Peyer's patch (tissue), 4 donors: Measurements from ENCODE around the gene EPS15. TPM values are rescaled to one million over a fixed set of nuclear protein-coding genes. Genes with fewer than 3 reads are reported as not detected.

ENCODE experiments used
- DNase-seq, 3 donors: peaks; one replicate each; pipeline ENCODE4 v3.0.0-alpha.2; 2017 to 2019
- H3K27ac ChIP-seq, 4 donors: fragments of 200-600 bp; sonication (generic); one replicate each; pipeline ENCODE4 v1.5.1; 2016 to 2019
- H3K27me3 ChIP-seq, 2 donors: fragments of 200-600 bp; sonication (generic); one replicate each; pipeline ENCODE4 v1.5.1; 2019
- H3K36me3 ChIP-seq, 3 donors: fragments of 200-600 bp; sonication (generic); one replicate each; pipeline ENCODE4 v1.5.1; 2016 to 2019
- H3K4me1 ChIP-seq, 4 donors: fragments of 200-600 bp; sonication (generic); one replicate each; pipeline ENCODE4 v1.5.1; 2016 to 2019
- H3K4me3 ChIP-seq, 4 donors: fragments of 200-600 bp; sonication (generic); 1 replicate in 3 of 4; 2 replicates in 1 of 4; pipeline ENCODE4 v1.5.1; 2016 to 2019; ENCODE audit warnings: mild to moderate bottlenecking in 1 of 4
- H3K9me3 ChIP-seq, 4 donors: fragments of 200-600 bp; sonication (generic); one replicate each; pipeline ENCODE4 v1.5.1; 2016 to 2019; ENCODE audit warnings: mild to moderate bottlenecking in 1 of 4
- POLR2A ChIP-seq, 2 donors: fragments of 450-650 bp; IDR thresholded peaks; one replicate each; pipeline ENCODE4 v1.5.1; 2017; ENCODE audit warnings: antibody characterized with exemption in 2 of 2, mild to moderate bottlenecking in 2 of 2, moderate library complexity in 2 of 2
- total RNA-seq, 4 donors: library from RNA; depleted of rRNA; stranded (reverse); fragments of >200 nt; gene quantifications; one replicate each; pipeline ENCODE4 v1.1.0, GENCODE V29; 2016
- TF ChIP-seq, protein P1 (sequence below), 6 experiments: fragments of 450-650 bp in 4 of 6; fragments of 200-600 bp in 2 of 6; sonication (generic) in 1 of 6; IDR thresholded peaks; one replicate each; pipeline ENCODE4 v1.5.1; 2017 to 2019; ENCODE audit warnings: antibody characterized with exemption in 6 of 6, mild to moderate bottlenecking in 3 of 6, moderate library complexity in 1 of 6

Gene EPS15
- total RNA-seq, 4 donors from 2014 or later = 48.9 to 160 (median 65.6) TPM

DNA sequence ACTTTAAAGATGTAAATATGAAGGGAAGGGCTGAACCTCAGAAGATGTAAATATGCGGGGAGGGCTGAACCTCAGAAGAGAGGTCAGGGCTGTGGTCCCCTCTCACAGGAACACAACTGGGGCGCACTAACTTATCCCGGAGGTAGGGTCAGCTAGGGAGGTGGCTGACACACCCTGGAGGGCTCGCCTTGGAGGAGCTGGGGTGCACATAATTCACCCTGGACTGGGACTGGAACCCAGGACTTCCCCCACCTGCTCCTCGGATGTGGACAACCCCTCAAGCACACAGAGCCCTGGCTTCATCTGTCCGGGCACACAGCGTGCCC lies 174.8 kb downstream of the EPS15 start:
- no peak for DNase-seq
- no peak for TF ChIP-seq POLR2A (IDR thresholded peaks at IDR 0.05)
- TF ChIP-seq, protein P1, sequence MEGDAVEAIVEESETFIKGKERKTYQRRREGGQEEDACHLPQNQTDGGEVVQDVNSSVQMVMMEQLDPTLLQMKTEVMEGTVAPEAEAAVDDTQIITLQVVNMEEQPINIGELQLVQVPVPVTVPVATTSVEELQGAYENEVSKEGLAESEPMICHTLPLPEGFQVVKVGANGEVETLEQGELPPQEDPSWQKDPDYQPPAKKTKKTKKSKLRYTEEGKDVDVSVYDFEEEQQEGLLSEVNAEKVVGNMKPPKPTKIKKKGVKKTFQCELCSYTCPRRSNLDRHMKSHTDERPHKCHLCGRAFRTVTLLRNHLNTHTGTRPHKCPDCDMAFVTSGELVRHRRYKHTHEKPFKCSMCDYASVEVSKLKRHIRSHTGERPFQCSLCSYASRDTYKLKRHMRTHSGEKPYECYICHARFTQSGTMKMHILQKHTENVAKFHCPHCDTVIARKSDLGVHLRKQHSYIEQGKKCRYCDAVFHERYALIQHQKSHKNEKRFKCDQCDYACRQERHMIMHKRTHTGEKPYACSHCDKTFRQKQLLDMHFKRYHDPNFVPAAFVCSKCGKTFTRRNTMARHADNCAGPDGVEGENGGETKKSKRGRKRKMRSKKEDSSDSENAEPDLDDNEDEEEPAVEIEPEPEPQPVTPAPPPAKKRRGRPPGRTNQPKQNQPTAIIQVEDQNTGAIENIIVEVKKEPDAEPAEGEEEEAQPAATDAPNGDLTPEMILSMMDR (IDR thresholded peaks at IDR 0.05) = no peak
- peaks cover 0 to 12% (median 2%) of the 10 kb centered on the region in 4 donors for H3K4me1 ChIP-seq
- H3K9me3 ChIP-seq = no peaks in the 10 kb centered on the region
- H3K27ac ChIP-seq = no peak overlapping the region
- peaks cover 0 to 7% of the 10 kb centered on the region in 2 donors for H3K27me3 ChIP-seq
- H3K4me3 ChIP-seq = no peak overlapping the region
- H3K36me3 ChIP-seq = no peaks in the 10 kb centered on the region

DNA sequence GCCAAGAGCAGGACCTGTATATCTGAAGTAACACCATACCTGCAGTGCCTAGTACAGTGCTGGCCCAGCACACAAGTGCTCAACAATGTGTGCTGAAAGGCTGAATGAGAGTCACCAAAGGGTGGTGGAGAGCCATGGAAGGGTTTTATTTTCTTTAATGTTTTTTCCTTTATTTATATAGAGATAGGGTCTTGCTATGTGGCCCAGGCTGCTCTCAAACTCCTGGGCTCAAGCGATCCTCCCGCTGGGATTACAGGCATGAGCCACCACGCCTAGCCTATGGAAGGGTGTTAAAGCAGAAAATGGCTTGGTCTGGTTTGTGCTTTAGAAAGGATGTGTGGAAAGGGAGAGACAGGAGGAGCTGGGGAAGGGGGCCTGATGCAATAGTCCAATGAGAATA lies 175.4 kb downstream of the EPS15 start:
- Histone ChIP-seq H3K9me3 (no peaks in the 10 kb centered on the region), H3K36me3 (no peaks in the 10 kb centered on the region), H3K27me3 (peaks cover 0 to 7% of the 10 kb centered on the region in 2 donors), H3K4me3 (no peak overlapping the region), H3K27ac (no peak overlapping the region), H3K4me1 (peaks cover 0 to 12% (median 2%) of the 10 kb centered on the region in 4 donors)
- no peak for TF ChIP-seq POLR2A (IDR thresholded peaks at IDR 0.05)
- TF ChIP-seq, protein P1 (IDR thresholded peaks at IDR 0.05) = no peak
- no peak for DNase-seq

DNA sequence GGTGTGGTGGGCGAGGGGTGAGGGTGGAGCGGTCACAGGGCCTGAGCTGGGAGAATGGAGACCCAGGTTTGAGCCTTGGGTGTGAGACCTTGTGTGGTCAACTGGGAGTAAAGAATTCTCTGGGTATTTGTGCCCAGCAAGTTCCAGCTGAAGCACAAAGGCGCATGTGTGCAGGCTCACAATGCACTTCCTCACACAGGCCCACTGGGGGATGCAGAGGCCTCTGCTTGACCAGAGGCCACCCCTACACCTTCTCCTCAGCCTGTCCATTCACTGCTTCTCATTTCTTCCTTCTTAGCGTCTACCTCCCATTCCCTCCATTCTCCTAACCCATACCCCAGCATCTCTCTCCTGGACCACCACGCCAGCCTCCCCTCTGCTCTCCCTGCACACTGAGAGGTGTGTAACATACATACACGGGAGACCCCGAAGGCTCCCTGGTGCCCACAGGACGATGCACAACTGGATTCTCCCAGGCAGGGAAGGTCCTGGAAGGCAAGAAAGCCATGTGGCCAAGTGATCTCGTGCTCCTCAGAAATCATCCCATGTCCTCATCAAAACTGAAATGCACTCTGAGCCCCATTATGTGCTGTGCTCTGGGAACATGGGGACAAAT lies 176.4 kb downstream of the EPS15 start:
- Histone ChIP-seq H3K4me3 (no peak overlapping the region), H3K4me1 (peaks cover 0 to 12% (median 2%) of the 10 kb centered on the region in 4 donors), H3K36me3 (no peaks in the 10 kb centered on the region), H3K27me3 (peaks cover 0 to 7% of the 10 kb centered on the region in 2 donors), H3K27ac (no peak overlapping the region), H3K9me3 (no peaks in the 10 kb centered on the region)
- no peak for TF ChIP-seq POLR2A (IDR thresholded peaks at IDR 0.05)
- TF ChIP-seq, protein P1 (IDR thresholded peaks at IDR 0.05) = no peak
- no peak for DNase-seq

DNA sequence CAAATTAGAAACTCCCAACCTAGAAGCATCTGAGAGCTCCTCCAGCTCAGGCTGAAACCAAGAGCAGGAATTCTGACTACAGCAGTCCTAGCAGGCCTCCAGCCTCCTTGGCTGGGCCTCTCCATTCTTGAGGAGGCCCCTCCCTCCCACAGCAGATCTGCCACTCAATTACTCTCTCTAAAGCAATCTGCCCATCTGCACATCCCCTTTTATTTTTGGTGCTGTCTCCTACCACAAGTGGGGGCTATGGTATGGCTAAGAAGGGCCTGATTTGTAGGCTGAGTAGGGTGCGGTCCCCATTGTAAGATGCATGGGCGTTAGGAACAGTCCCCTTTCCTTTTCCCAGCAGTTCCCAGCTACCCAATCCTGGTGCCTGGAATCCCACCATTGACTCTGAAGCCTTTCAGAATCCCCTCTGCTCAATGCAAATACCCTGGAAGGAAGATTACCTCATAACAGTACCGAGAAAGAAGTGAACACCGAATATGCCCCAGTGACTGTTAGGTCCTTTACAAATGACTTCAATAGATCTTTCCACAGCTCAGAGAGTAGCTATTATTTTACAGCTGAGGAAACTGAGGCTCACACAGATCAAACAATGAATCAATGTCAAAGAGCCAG lies 177.1 kb downstream of the EPS15 start:
- H3K27me3 ChIP-seq = peaks cover 0 to 7% of the 10 kb centered on the region in 2 donors
- DNase-seq = no peak
- H3K9me3 ChIP-seq = no peaks in the 10 kb centered on the region
- no peak overlapping the region for H3K4me3 ChIP-seq
- TF ChIP-seq, protein P1 (IDR thresholded peaks at IDR 0.05) = no peak
- TF ChIP-seq POLR2A (IDR thresholded peaks at IDR 0.05) = no peak
- H3K27ac ChIP-seq = no peak overlapping the region
- H3K36me3 ChIP-seq = no peaks in the 10 kb centered on the region
- peaks cover 0 to 12% (median 2%) of the 10 kb centered on the region in 4 donors for H3K4me1 ChIP-seq

DNA sequence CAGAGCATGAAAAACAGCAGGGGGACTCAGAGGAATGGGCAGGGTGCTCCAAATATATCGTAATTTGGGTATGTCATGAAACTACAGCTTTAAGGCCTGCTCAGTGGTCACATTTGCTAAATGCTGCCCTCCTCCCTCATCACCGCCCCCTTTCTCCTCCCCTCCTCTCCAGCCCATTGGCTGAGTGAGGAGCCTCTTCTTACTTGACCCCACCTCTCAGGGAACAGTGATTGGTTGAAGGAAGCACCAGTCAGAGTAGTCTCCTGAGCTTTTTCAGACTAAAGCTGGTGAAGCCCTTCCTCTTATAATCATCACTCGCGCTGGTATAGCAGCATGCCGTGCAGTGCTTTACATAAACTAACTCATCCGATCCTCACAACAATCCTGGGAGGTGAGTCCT lies 178.7 kb downstream of the EPS15 start:
- TF ChIP-seq POLR2A (IDR thresholded peaks at IDR 0.05) = no peak
- TF ChIP-seq, protein P1 (IDR thresholded peaks at IDR 0.05) = no peak
- no peak for DNase-seq
- Histone ChIP-seq H3K4me1 (peaks cover 0 to 26% (median 2%) of the 10 kb centered on the region in 4 donors), H3K9me3 (no peaks in the 10 kb centered on the region), H3K27me3 (peaks cover 0 to 7% of the 10 kb centered on the region in 2 donors), H3K4me3 (no peak overlapping the region), H3K36me3 (no peaks in the 10 kb centered on the region), H3K27ac (no peak overlapping the region)
